ENCODE data around the gene DMRT2.

DMRT2 gene

GRCh38 chr9:1073497-1073896 is 23.3 kb downstream of the DMRT2 start:
- no peak overlapping the region for H3K27ac ChIP-seq (ENCODE audit: low read depth, low read length)

GRCh38 chr9:1077616-1078015 is 27.5 kb downstream of the DMRT2 start:
- H3K9me2 ChIP-seq (replicated peaks; ENCODE audit: insufficient read depth, low read length), result no peaks in the 10 kb centered on the region
- TF ChIP-seq EZH2phosphoT487 (conservative IDR thresholded peaks at IDR 0.05; ENCODE audit: low read length) (no peak), CTCF (IDR thresholded peaks at IDR 0.05; ENCODE audit: insufficient read depth, low read length, poor library complexity, severe bottlenecking) (no peak)
- H4K20me1 ChIP-seq (ENCODE audit: low read depth, low read length), result no peaks in the 10 kb centered on the region
- H3F3A ChIP-seq (ENCODE audit: insufficient read depth), result no peaks in the 10 kb centered on the region
- H3K79me2 ChIP-seq (ENCODE audit: insufficient read depth, low read length), result no peaks in the 10 kb centered on the region
- H3K4me3 ChIP-seq (ENCODE audit: insufficient read depth, low read length, poor library complexity, severe bottlenecking), result no peak overlapping the region
- no peaks in the 10 kb centered on the region for H3K27me3 ChIP-seq (ENCODE audit: low read length)
- no peaks in the 10 kb centered on the region for H3K36me3 ChIP-seq (ENCODE audit: low read length)
- no peak overlapping the region for H3K4me2 ChIP-seq (ENCODE audit: low read depth, low read length, poor library complexity, severe bottlenecking)
- H3K27ac ChIP-seq (ENCODE audit: low read depth, low read length), result no peak overlapping the region
- no peak overlapping the region for H3K9ac ChIP-seq (ENCODE audit: low read length)
- no peak overlapping the region for H2AFZ ChIP-seq (ENCODE audit: low read depth, low read length, severe bottlenecking)
- H3K9me3 ChIP-seq (ENCODE audit: insufficient read depth, low read length), result no peaks in the 10 kb centered on the region

More at GRCh38 chr9:1073497-1073896, 23.3 kb downstream of the DMRT2 start:
- no peaks in the 10 kb centered on the region for H4K20me1 ChIP-seq (ENCODE audit: low read depth, low read length)
- no peaks in the 10 kb centered on the region for H3K9me3 ChIP-seq (ENCODE audit: insufficient read depth, low read length)
- TF ChIP-seq EZH2phosphoT487 (conservative IDR thresholded peaks at IDR 0.05; ENCODE audit: low read length), result no peak
- TF ChIP-seq CTCF (IDR thresholded peaks at IDR 0.05; ENCODE audit: insufficient read depth, low read length, poor library complexity, severe bottlenecking), result no peak
- no peak overlapping the region for H3K9ac ChIP-seq (ENCODE audit: low read length)
- no peaks in the 10 kb centered on the region for H3K79me2 ChIP-seq (ENCODE audit: insufficient read depth, low read length)
- no peaks in the 10 kb centered on the region for H3K9me2 ChIP-seq (replicated peaks; ENCODE audit: insufficient read depth, low read length)
- H3F3A ChIP-seq (ENCODE audit: insufficient read depth), result no peaks in the 10 kb centered on the region
- no peak overlapping the region for H3K4me2 ChIP-seq (ENCODE audit: low read depth, low read length, poor library complexity, severe bottlenecking)
- no peaks in the 10 kb centered on the region for H3K27me3 ChIP-seq (ENCODE audit: low read length)
- no peak overlapping the region for H3K4me3 ChIP-seq (ENCODE audit: insufficient read depth, low read length, poor library complexity, severe bottlenecking)
- no peaks in the 10 kb centered on the region for H3K36me3 ChIP-seq (ENCODE audit: low read length)
- H2AFZ ChIP-seq (ENCODE audit: low read depth, low read length, severe bottlenecking), result no peak overlapping the region

- Histone ChIP-seq H3K9me3 (ENCODE audit: insufficient read depth, low read length) (no peaks in the 10 kb centered on the region), H3K27ac (ENCODE audit: low read depth, low read length) (no peak overlapping the region), H3K27me3 (ENCODE audit: low read length) (no peaks in the 10 kb centered on the region), H3K4me3 (ENCODE audit: insufficient read depth, low read length, poor library complexity, severe bottlenecking) (no peak overlapping the region), H3K36me3 (ENCODE audit: low read length) (no peaks in the 10 kb centered on the region), H3F3A (ENCODE audit: insufficient read depth) (no peaks in the 10 kb centered on the region), H2AFZ (ENCODE audit: low read depth, low read length, severe bottlenecking) (no peak overlapping the region), H3K9me2 (replicated peaks; ENCODE audit: insufficient read depth, low read length) (no peaks in the 10 kb centered on the region), H3K4me2 (ENCODE audit: low read depth, low read length, poor library complexity, severe bottlenecking) (no peak overlapping the region), H3K79me2 (ENCODE audit: insufficient read depth, low read length) (no peaks in the 10 kb centered on the region), H4K20me1 (ENCODE audit: low read depth, low read length) (no peaks in the 10 kb centered on the region), H3K9ac (ENCODE audit: low read length) (no peak overlapping the region)
- no peak for TF ChIP-seq CTCF (IDR thresholded peaks at IDR 0.05; ENCODE audit: insufficient read depth, low read length, poor library complexity, severe bottlenecking)
- no peak for TF ChIP-seq EZH2phosphoT487 (conservative IDR thresholded peaks at IDR 0.05; ENCODE audit: low read length)
Measured at GRCh38 chr9:1083325-1083913, 33.3 kb downstream of the DMRT2 start.

All from SU-DHL-6 (cell line).